HUES6 (cell line): Measurements from ENCODE around the gene IGF2BP3.
A peak's percentile ranks its signal among the peaks of the same experiment; 100 is the strongest.
"Not testable (repeated sequence)": the region's sequence is repeated elsewhere in the genome, so short reads cannot be mapped to it uniquely, and the experiment has no call there.

Source experiments
- H3K27ac ChIP-seq: 2 replicates; pipeline ENCODE4 v1.7.0; 2013; ENCODE audit warnings: low read depth, mild to moderate bottlenecking, low read length, inconsistent platforms
- H3K27me3 ChIP-seq: 2 replicates; pipeline ENCODE4 v1.6.1; 2013; ENCODE audit warnings: low read length; ENCODE audit not compliant: control insufficient read depth, insufficient read depth
- H3K36me3 ChIP-seq: 2 replicates; pipeline ENCODE4 v1.6.1; 2013; ENCODE audit warnings: low read length; ENCODE audit not compliant: control insufficient read depth, insufficient read depth
- H3K4me1 ChIP-seq: 2 replicates; pipeline ENCODE4 v1.6.1; 2013; ENCODE audit warnings: low read length; ENCODE audit not compliant: control insufficient read depth, insufficient read depth
- H3K4me3 ChIP-seq: 2 replicates; pipeline ENCODE4 v1.5.1; 2013; ENCODE audit warnings: low read depth, low read length
- H3K9ac ChIP-seq: one replicate; pipeline ENCODE4 v1.6.1; 2013; ENCODE audit warnings: mild to moderate bottlenecking, low read length
- H3K9me3 ChIP-seq: 2 replicates; pipeline ENCODE4 v1.6.1; 2013; ENCODE audit warnings: low read depth, low read length; ENCODE audit not compliant: control insufficient read depth, insufficient read depth

Gene IGF2BP3

GRCh38 chr7:23470330-23471105, at the start of gene IGF2BP3:
IGF2BP3 (minus strand) TSS chr7:23470491; CDS start chr7:23470110, 381 bp downstream.
- H3K4me1 ChIP-seq: peaks cover 5% of the 10 kb centered on the region; the same call in 1 of the 2 replicates
- no peaks in the 10 kb centered on the region for H3K9me3 ChIP-seq
- peak within 1 kb of the TSS; percentile 97 for H3K9ac ChIP-seq
- peak within 1 kb of the TSS; percentile 96 for H3K4me3 ChIP-seq
- peak within 1 kb of the TSS; percentile 89 for H3K27ac ChIP-seq
- 0 out of 2 replicates have a peak, but pooled peaks cover 6% of the 10 kb centered on the region for H3K36me3 ChIP-seq
- H3K27me3 ChIP-seq: no peaks in the 10 kb centered on the region

GRCh38 chr7:23514755-23515154, 44.5 kb upstream of the IGF2BP3 start:
- Histone ChIP-seq H3K9me3 (no peaks in the 10 kb centered on the region), H3K27me3 (no peaks in the 10 kb centered on the region), H3K4me1 (no peaks in the 10 kb centered on the region), H3K9ac (no peak overlapping the region), H3K36me3 (peaks cover 95% of the 10 kb centered on the region), H3K4me3 (no peak overlapping the region), H3K27ac (no peak overlapping the region)

- not testable (repeated sequence) for H3K9ac ChIP-seq, H3K4me1 ChIP-seq, H3K4me3 ChIP-seq, H3K27me3 ChIP-seq, H3K9me3 ChIP-seq, H3K27ac ChIP-seq
- peaks cover 94% of the 10 kb centered on the region for H3K36me3 ChIP-seq
Observed at GRCh38 chr7:23513746-23514145, 43.5 kb upstream of the IGF2BP3 start.

- H3K36me3 ChIP-seq: 0 out of 2 replicates have a peak, but pooled peaks cover 3% of the 10 kb centered on the region
- no peaks in the 10 kb centered on the region for H3K9me3 ChIP-seq
- no peak overlapping the region for H3K9ac ChIP-seq
- no peak overlapping the region for H3K27ac ChIP-seq
- H3K27me3 ChIP-seq: no peaks in the 10 kb centered on the region
- no peak overlapping the region for H3K4me3 ChIP-seq
- H3K4me1 ChIP-seq: 0 out of 2 replicates have a peak, but pooled peaks cover 3% of the 10 kb centered on the region
Observed at GRCh38 chr7:23494009-23494408, 23.7 kb upstream of the IGF2BP3 start.

- Histone ChIP-seq H3K27ac (no peak overlapping the region), H3K9me3 (no peaks in the 10 kb centered on the region), H3K36me3 (no peaks in the 10 kb centered on the region), H3K9ac (no peak overlapping the region), H3K27me3 (no peaks in the 10 kb centered on the region), H3K4me3 (peak overlapping the region; percentile 72), H3K4me1 (0 out of 2 replicates have a peak, but pooled peaks cover 3% of the 10 kb centered on the region)
Observed at GRCh38 chr7:23491502-23491901, 21.2 kb upstream of the IGF2BP3 start.

GRCh38 chr7:23490357-23491135, 20.3 kb upstream of the IGF2BP3 start:
- H3K36me3 ChIP-seq: no peaks in the 10 kb centered on the region
- peaks cover 11% of the 10 kb centered on the region for H3K4me1 ChIP-seq
- peak overlapping the region; percentile 72 for H3K4me3 ChIP-seq
- H3K9ac ChIP-seq: peak overlapping the region; percentile 77
- H3K27me3 ChIP-seq: no peaks in the 10 kb centered on the region
- H3K27ac ChIP-seq: peak overlapping the region; percentile 50; the same call in 1 of the 2 replicates
- no peaks in the 10 kb centered on the region for H3K9me3 ChIP-seq

GRCh38 chr7:23488714-23489113, 18.4 kb upstream of the IGF2BP3 start:
- H3K36me3 ChIP-seq, H3K9me3 ChIP-seq, H3K4me3 ChIP-seq, H3K9ac ChIP-seq, H3K27ac ChIP-seq, H3K27me3 ChIP-seq: not testable (repeated sequence)
- peaks cover 11% of the 10 kb centered on the region for H3K4me1 ChIP-seq

GRCh38 chr7:23487670-23488069, 17.4 kb upstream of the IGF2BP3 start:
- H3K36me3 ChIP-seq: no peaks in the 10 kb centered on the region
- no peak overlapping the region for H3K9ac ChIP-seq
- peaks cover 11% of the 10 kb centered on the region for H3K4me1 ChIP-seq
- no peaks in the 10 kb centered on the region for H3K27me3 ChIP-seq
- no peaks in the 10 kb centered on the region for H3K9me3 ChIP-seq
- H3K27ac ChIP-seq: no peak overlapping the region
- no peak overlapping the region for H3K4me3 ChIP-seq

GRCh38 chr7:23486002-23486773, 15.9 kb upstream of the IGF2BP3 start:
- Histone ChIP-seq H3K27ac (no peak overlapping the region), H3K4me3 (no peak overlapping the region), H3K27me3 (no peaks in the 10 kb centered on the region), H3K4me1 (peaks cover 11% of the 10 kb centered on the region), H3K36me3 (no peaks in the 10 kb centered on the region), H3K9ac (no peak overlapping the region), H3K9me3 (no peaks in the 10 kb centered on the region)

- Histone ChIP-seq H3K4me1 (peaks cover 7% of the 10 kb centered on the region), H3K4me3 (no peak overlapping the region), H3K9me3 (no peaks in the 10 kb centered on the region), H3K27me3 (no peaks in the 10 kb centered on the region), H3K9ac (no peak overlapping the region), H3K36me3 (no peaks in the 10 kb centered on the region), H3K27ac (no peak overlapping the region)
Observed at GRCh38 chr7:23482686-23483085, 12.4 kb upstream of the IGF2BP3 start.
